ENCODE measurements around the gene CYTH4.

GRCh38 chr22:37289156-37289735, 6.9 kb downstream of the CYTH4 start:
- TF ChIP-seq GTF3A (CRISPR knock-in tag; conservative IDR thresholded peaks at IDR 0.05), result no peak
- TF ChIP-seq BCL6 (CRISPR knock-in tag; IDR thresholded peaks at IDR 0.05), result no peak
- no peak for TF ChIP-seq POLR2A (IDR thresholded peaks at IDR 0.05; ENCODE audit: insufficient read depth in 1 of 2, low read depth in 2 of 2, low read length in 2 of 2)
- TF ChIP-seq CTCF (CRISPR knock-in tag; IDR thresholded peaks at IDR 0.05), result no peak
- TF ChIP-seq ARNT (IDR thresholded peaks at IDR 0.05), result no peak
- no peak for TF ChIP-seq E2F1 (CRISPR knock-in tag; IDR thresholded peaks at IDR 0.05)
- TF ChIP-seq ZNF629 (CRISPR knock-in tag; conservative IDR thresholded peaks at IDR 0.05), result no peak
- no peak for TF ChIP-seq HNRNPK (IDR thresholded peaks at IDR 0.05; ENCODE audit: low read depth, low read length, poor library complexity, severe bottlenecking)
- TF ChIP-seq YY1 (IDR thresholded peaks at IDR 0.05; ENCODE audit: insufficient read depth, insufficient replicate concordance, low read depth, low read length), result no peak
- TF ChIP-seq TBL1XR1 (IDR thresholded peaks at IDR 0.05; ENCODE audit: borderline replicate concordance, low read length, partially characterized antibody), result no peak
- no peak for TF ChIP-seq CENPX (CRISPR knock-in tag; IDR thresholded peaks at IDR 0.05)
- no peak for TF ChIP-seq ATF4 (CRISPR knock-in tag; IDR thresholded peaks at IDR 0.05)
- no peak for TF ChIP-seq ZNF367 (CRISPR knock-in tag; IDR thresholded peaks at IDR 0.05; ENCODE audit: borderline replicate concordance)
- no peak for TF ChIP-seq ZNF124 (CRISPR knock-in tag; IDR thresholded peaks at IDR 0.05)
